Right lobe of liver (tissue), 4 donors: ENCODE results near the gene H1-8.

Experiments used
- POLR2A ChIP-seq: fragments of 450-650 bp; IDR thresholded peaks from one replicate; pipeline ENCODE4 v1.6.1; 2017; ENCODE audit warnings: antibody characterized with exemption, mild to moderate bottlenecking
- TF ChIP-seq, protein P1 (sequence below), 4 donors: fragments of 200-600 bp in 3 of 4; fragments of 450-650 bp in 1 of 4; IDR thresholded peaks; one replicate each; pipeline versions ENCODE4 v1.5.1 to v1.8.0; 2016 to 2022; ENCODE audit warnings: antibody characterized with exemption in 4 of 4, mild to moderate bottlenecking in 2 of 4
- donor health status: DM: no; HTN: no; CAD: no.
- donor health status: DM: no; HTN: no; CAD: no.
- donor health status: DM: no; HTN: yes; CAD: no.

DNA sequence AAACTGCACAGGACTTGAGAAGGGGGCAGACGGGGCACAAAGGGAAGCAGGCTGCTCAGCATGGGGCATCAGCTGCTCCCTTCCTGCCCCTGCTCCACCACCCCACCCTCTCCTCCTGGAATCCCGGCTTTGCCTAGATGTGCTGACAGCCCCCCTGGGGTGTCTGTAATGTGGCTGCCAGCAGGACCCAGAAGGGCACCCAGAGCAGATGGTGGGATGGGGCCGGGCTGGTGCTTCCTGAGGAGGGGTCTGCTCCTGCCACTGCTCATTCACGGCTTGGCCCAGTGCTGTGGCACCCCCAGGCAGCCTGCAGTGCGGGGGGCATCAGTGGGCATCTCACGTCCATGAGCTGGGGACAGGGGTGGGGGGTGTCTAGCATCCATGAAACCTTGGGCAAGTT is 10.2 kb downstream of the H1-8 start:
- TF ChIP-seq, protein P1, sequence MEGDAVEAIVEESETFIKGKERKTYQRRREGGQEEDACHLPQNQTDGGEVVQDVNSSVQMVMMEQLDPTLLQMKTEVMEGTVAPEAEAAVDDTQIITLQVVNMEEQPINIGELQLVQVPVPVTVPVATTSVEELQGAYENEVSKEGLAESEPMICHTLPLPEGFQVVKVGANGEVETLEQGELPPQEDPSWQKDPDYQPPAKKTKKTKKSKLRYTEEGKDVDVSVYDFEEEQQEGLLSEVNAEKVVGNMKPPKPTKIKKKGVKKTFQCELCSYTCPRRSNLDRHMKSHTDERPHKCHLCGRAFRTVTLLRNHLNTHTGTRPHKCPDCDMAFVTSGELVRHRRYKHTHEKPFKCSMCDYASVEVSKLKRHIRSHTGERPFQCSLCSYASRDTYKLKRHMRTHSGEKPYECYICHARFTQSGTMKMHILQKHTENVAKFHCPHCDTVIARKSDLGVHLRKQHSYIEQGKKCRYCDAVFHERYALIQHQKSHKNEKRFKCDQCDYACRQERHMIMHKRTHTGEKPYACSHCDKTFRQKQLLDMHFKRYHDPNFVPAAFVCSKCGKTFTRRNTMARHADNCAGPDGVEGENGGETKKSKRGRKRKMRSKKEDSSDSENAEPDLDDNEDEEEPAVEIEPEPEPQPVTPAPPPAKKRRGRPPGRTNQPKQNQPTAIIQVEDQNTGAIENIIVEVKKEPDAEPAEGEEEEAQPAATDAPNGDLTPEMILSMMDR (IDR thresholded peaks at IDR 0.05) = no peak
- TF ChIP-seq POLR2A = no peak
